GM19025 (cell line): ENCODE data around the gene C8G.

Source experiments
- ATAC-seq: cut with Tn5 transposase; IDR thresholded peaks from one replicate; pipeline ENCODE4 v1.9.1; 2021; ENCODE audit warnings: mild to moderate bottlenecking, low read depth, moderate library complexity; ENCODE audit not compliant: unreplicated experiment

Gene C8G

DNA sequence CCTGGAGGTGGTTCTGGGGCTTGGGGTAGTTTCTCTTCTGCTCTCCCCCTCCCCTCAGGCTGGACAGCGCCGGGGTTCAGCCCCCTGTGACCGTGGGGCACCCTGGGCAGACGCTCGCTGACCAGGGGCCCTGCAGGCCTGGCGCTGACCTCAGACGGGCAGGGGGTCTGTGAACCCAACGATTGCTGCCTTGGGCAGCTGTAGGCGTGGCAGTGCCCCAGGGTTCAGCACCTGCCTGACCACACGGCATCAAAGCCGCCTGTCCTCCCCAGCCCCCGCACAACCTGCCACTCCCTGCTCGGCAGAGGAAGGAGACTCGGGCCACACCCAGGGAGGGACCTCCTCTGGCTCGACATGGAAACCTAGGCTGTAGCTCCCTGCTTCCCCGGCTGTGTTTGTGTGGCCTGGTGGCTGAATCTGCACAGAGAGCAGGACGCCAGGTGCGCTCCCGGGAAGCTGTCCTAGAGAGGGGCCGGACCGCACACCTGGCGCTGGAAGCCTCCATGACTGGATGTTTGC, 19.2 kb downstream of the C8G start:
- ATAC-seq: no peak

DNA sequence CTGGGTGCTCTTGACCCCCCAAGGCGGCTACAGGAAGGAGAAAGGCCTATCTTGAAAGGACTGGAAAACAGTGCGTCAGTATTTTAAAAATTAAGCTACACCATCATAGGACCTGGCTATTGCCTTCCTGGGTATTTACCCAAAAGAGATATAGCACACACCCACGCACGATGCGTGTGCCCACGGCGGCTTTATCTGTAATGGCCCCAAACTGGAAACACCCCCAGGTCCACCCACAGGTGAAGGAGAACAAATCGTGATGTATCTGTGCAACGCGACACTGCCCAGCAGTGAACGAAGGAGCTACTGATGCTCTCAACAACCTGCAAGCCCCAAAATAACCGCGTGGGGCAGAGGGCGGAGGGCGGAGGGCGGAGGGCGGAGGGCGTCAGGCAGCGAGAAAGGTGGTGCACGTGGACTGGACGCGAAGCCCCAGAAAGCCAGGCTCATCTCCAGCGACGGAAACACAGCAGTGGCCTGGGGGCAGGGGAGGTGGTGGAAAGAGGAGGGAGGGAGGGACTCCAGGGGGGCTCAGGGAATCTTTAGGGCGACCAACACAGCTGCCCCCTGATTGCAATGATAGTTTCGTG, 19.9 kb downstream of the C8G start:
- ATAC-seq: no peak

DNA sequence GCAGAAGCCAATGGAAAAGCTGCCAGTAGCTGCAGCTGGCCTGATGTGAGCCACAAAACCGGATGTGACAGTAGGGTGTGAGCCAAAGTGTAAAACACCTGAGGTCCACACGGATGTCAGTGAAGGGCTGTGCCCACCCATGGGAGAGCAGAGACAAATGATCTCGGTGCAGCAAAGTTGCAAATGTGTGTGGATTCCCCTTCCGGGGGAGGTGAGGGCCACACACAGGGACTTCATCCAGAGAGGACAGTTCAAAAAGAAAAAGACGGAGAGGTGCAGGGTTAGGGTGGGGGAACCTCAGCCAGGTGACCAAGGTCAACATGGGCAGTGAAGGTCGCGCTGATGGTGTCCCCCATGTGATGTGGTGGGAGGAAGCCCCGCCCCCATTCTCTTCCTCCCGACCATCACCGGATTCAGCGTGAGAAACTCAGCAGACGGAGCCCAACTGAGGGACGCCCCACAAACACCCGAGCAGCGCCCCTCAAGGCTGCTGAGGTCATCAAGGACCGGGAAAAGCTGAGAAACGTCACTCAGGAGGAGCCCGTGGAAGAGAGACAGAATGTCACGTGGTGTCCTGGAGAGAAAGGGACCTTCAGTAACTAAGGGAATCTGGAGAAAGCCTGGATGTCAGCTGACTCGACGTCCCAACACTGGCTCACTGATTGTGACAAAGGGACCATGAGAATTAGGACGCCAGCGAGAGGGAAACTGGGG, 20.9 kb downstream of the C8G start:
- no peak for ATAC-seq

DNA sequence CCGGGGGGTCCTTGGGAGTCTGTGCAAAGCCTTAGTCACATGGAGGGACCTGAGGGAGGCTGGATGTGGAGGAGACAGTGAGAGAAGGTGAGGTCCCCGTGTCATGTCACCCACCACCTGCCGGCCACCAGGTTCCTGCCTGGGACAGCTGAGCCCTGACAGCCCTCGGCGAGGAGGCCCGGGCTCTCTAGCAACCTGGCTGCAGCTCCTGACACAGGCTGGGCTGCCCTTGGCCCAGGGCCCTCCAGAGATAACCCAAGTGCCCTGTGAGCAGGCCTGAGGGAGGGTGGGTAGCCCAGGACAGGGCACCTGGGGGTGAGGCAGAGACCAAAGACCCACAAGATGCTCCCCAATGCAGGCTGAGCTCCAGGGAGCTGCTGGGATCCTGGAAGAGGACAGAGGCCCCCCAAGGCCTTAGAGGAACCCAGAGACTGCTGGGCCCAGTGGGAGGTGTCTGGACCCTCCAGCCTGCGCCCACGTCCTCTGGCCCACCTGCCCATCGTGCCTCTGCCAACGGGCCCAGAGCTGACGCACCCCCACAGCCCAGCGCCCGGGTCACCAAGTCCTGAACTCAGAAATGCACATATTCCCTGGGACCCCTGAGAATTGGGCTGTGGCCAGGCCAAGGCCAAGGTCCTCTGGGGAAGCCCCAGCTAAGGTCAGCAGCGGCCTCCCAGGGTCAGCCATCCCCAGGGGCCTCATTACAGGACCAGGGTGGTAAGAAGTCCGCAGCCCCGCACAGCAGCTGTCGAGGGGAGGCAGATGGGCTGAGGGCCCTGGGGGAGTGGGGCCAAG, 23.5 kb downstream of the C8G start:
- no peak for ATAC-seq

DNA sequence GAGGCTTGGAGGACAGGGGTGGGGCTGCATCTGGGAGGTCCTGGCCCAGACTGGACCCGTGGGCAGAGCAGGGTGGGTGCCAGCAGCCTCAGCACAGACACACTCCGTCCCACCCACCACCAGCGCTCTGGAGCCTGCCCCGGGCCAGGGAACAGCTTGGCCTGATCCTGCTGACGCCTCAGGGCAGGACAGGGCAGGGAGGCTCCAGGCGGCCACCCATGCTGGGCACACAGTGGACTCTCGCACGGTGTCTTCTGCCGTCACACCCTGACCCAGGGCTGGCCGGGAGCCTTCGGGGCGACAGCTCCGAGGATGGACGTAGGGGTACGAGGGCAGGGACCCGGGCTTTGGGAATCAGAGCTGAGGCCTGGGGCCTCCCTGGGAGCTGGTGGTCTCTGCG, 24.1 kb downstream of the C8G start:
- no peak for ATAC-seq

DNA sequence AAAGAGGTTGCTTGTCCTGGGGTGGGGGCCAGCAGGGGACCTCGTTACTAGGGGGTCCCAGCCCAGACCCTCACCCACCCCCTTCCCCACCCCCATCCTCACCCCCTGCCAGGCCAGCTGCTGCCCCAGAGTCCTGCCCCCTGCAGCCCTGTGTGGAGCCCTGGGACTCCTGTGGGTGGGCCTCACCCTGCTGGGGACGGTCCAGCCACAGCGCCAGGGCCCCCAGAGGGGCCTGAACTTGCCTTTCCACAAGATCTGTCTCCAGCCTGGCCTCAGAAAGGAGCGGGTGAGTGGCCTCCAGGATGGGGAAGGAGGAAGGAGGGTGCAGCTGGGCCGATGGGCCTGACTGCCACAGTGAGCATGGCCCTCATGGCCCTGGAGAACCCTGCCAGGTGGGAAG, 24.7 kb downstream of the C8G start:
- ATAC-seq: no peak

DNA sequence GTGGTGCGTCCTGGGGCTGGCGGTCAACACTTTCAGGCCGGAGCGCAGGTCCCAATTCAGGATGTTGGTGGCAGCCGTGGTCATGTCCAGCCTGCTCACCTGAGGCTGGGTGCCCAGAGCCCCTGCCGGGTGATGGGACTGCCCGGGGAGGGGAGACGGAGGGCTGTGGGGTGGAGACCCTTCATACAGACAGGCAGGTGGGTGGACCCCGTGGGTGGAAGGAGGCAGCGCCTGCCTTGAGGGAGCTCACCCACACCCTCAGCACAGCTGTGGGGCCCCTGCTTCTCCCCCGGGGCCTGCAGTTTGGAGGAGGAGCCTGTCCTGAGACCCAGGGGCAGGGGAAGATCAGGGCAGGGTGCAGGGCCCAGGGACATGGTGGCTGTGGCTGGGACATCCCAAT, 25.3 kb downstream of the C8G start:
- ATAC-seq: no peak

DNA sequence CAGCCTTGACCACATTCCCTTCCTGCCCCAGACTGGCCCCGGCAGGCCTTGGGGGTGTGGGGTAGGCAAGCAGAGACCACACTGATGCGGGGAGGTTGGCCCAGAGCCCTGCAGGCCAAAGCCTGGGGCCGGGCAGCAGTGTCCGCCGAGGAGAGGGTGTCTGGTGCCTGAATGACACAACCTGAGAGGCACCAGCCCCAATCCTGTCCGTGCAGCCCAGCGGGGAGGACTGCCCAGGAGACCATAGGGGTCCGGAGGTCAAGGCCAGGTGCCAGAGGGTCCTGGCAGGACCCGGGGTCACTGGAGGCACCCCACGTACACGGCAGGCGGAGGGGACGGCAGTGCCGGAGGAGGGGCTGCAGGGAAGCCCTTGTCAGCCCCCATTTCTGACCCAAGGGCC, 26.7 kb downstream of the C8G start:
- ATAC-seq: no peak

DNA sequence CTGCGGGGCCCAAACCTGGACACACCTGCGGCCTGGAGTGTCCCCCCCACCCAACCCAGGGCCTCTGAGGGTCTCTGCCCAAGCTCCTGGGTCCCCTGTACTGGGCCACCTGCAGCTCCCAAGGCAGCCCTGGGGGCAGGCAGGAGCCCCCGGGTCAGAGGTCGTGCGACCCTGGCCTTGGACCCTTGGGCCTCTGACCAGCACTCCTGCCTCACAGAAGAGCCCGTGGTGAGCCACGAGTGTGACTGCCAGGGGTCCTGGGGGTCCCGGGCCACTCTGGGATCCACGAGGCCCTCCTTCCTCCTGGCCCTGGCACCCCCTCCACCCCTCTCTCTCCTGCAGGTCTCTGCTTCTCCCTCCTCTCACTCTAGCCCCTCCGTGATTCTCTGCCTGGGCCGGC, 27.3 kb downstream of the C8G start:
- ATAC-seq: no peak

DNA sequence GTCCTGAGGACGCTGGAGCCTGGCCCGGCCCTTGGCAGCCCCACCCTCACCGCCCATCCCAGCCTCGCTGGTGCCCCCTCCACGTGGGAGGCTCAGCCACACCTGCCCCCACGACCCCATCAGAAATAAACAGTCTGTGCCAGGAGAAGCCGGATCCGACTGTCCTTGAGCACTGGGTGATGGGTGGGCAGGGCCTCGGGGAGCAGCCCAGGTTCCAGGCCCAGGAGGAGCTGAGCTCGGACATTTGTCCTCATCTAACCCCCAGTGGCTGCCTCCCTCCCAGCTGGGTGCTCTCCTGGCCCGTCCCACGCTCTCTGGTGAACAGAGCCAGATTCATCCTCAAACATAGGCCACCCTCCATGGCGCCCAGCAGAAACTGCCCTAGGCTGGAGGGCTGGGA, 27.7 kb downstream of the C8G start:
- no peak for ATAC-seq

DNA sequence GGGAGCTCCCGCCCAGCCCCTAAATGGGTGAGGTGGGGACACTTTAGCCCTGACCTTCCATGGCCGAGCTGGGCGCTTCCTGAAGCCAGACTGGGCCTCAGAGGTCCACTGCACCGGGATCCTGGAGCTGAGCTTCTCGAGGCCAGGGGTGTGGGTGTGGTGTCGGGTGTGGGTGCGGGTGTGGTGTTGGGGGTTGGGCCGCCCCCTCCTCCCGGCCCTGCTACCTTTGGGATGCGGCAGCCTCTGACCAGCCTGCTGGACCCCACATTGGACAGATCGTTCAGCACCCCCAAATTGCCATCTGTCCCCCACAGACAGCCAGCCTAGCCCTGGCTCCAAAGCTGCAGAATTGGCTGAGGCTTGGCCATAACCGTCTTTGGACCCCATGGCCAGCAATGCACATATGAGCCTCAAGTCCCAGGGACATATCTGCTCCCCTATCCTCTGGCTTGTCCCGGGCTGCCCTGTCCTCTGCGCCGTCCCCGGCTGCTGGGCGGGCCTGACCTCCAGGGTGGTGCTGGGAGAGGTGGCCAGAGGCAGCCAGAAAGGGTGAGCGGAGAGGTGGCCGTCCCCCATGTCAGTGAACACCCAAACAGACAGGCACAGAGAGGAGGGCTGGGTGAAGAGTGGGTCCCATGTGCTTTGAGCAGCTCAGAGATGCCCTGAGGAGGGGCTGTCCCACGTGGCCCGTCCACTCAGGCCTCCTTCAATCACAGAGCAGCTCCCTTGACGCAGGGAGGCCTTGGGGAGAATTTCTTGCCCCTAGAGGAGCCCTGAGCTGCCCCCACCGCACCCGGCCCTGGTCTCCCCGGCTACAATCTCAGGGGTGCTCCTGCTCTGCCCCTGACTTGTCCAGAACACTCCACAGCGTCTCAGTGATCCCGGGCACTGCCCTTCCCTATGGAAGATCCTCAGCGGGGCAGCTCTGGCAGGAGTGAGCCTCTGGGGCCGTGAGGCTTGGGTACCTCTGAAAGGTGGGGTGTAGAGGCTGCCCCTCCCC, 28.9 kb downstream of the C8G start:
- no peak for ATAC-seq

DNA sequence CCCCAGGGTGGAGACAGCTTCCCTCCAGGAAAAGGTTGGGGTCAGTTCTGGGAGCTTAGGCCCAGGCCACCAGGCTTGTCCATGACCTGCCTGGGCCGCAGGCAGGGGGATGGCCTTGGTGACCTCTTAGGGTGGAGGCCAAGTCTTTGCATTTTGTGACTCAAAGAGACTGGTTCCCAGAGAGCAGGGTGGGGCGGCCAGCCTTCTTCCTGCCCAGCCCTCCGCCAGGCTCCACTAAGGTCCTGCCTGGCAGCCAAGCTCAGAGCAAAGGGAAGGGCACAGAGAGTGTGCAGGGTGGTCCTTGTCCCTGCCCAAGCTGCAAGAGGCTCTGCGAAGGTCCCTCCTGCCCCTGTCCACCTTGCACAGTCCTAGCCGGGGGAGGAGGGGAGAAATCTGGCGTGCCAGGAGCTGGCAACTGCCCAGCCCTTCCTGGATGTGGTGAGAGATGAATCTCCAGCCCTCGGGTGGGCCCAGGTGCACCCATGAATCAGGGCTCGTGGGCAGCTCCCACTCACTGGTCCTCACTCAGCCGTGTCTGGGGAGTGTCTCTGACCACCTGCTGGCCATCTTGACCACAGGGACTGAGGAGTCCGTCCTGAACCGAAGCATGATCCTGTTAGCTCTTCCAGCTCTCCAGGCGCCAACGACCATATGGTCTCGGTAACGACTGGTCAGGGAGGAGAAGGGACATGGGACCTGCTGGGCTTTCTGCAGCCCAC, 29.9 kb downstream of the C8G start:
- ATAC-seq: no peak

DNA sequence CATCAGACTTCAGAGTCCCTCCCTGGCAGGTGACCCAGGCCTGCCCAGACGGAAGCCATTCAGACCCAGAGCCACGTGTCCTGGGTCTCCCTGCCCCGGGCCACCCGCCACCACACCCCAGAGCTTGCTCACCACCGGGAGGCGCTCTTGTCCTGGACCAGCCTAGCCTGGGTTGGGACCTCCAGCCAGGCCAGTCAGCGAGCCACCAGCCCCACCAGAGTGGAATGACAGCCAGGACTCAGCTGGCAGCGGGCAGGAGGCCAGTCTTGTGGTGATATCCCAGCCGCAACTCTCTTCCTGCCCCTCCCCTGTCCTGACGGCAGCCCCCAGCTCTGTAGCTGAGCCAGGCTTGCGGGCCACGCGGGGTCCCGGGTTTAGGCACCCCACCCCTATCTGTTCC, 30.6 kb downstream of the C8G start:
- ATAC-seq: no peak

DNA sequence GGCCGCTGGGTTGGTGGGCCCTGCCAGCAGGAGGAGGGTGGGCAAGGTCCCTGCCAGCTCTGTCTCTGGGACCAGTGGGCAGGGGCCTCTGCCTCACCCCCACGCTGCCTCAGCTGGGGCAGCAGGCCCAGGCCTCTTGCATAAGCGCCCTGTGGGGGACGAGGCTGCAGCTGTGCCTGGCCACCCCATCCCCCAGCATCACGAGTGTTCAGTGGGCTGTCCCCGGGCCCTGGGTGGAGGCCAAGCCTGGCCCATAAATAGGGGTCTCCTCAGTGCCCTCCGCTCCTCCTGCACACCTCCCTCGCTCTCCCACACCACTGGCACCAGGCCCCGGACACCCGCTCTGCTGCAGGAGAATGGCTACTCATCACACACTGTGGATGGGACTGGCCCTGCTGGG, 32.2 kb downstream of the C8G start, which contains the start of gene PTGDS:
Gene PTGDS, plus strand, starts transcription at position 282 of the 400 bp plus-strand sequence. Its CDS starts 75 bp downstream, at position 357.
- no peak for ATAC-seq

DNA sequence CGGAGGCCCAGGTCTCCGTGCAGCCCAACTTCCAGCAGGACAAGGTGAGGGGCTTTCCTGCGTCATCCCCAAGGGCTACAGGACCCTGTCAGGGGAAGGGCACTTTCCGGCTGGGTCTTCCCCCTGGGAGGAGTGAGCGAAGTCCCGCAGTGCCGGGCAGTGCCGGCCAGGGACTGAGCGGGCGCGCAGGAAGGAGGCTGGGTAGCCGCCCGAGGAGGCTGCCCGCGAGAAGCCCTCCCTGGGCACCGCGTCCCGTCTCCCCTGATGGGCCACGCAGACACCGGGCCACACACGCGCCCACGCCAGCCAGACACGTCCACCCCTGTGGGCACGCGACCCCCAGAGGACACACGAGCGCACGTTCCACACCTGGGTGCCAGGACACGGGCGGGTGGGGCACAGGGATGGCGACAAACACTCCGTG, 32.6 kb downstream of the C8G start:
- ATAC-seq: no peak

DNA sequence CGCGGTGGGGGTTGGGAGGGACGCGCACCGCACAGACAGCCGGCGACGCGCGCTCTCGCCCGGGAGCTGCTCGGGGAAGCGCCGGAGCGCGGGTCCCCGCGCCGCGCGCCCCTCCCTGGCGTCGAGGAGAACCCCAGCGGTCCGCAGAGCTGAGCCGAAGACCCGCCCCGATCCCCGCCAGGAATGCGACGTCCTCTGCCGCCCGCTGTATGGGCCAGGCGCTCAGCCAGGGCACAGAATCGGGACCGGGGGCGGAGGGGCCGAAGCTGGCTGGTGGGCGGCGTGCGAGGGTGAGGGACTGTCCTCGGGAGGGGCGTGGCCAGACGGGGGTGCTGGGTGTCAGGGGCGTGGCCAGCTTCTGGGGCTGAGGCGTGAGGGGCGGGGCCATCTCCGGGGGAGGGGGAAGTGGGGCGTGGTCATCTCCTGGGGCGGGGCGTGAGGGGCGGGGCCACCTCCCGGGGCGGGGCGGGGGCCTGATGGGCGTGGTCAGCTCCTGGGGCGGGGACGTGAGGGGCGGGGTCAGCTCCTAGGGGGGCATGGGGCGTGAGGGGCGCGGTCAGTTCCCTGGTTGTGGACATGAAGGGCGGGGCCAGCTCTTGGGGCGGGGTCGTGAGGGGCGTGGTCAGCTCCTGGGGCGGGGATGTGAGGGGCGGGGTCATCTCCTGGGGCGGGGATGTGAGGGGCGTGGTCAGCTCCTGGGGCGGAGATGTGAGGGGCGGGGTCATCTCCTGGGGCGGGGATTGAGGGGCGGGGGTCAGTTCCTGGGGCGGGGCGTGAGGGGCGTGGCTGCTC, 33.2 kb downstream of the C8G start:
- no peak for ATAC-seq

DNA sequence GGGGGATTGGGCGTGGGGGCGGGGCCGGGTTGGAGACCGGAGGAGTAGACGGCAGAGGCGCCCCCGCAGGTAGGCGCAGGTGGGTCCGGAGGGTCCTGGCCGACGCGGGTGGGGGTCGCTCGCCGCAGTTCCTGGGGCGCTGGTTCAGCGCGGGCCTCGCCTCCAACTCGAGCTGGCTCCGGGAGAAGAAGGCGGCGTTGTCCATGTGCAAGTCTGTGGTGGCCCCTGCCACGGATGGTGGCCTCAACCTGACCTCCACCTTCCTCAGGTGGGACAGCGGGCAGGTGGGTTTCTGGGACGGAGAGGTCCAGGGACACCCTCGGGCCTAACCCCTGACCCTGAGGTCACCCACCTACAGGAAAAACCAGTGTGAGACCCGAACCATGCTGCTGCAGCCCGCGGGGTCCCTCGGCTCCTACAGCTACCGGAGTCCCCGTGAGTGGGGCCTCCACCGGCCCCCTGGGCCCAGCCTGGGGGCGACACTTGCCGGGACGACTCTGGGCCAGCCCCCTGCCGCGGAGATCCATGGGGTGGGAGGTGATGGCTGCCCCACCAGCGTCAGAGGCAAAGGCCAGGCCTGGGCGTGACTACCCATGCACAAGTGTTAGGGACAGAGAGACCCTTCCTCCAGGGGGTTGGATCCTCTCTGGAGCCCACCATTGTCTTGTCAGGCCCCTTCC, 34.0 kb downstream of the C8G start:
- ATAC-seq: no peak
